HG03025 (cell line): Measurements from ENCODE around the gene CST2.
"Not testable (repeated sequence)": the region's sequence is repeated elsewhere in the genome, so short reads cannot be mapped to it uniquely, and the experiment has no call there.

Experiments
- ATAC-seq: cut with Tn5 transposase; IDR thresholded peaks from one replicate; pipeline ENCODE4 v1.9.1; 2021; ENCODE audit warnings: mild to moderate bottlenecking, moderate library complexity; ENCODE audit not compliant: unreplicated experiment, low FRiP score

CST2 gene

DNA sequence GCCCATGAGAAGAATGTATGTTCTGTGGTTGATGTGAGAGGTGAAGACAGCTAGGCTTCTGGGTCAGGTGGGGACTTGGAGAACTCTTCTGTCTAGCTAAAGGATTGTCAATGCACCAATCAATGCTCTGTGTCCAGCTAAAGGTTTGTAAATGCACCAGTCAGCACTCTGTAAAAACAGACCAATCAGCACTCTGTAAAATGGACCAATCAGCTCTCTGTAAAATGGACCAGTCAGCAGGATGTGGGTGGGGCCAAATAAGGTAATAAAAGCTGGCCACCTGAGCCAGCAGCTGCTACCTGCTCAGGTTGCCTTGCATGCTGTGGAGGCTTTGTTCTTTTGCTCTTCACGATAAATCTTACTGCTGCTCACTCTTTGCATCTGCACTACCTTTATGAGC is 15.0 kb downstream of the CST2 start:
- not testable (repeated sequence) for ATAC-seq

DNA sequence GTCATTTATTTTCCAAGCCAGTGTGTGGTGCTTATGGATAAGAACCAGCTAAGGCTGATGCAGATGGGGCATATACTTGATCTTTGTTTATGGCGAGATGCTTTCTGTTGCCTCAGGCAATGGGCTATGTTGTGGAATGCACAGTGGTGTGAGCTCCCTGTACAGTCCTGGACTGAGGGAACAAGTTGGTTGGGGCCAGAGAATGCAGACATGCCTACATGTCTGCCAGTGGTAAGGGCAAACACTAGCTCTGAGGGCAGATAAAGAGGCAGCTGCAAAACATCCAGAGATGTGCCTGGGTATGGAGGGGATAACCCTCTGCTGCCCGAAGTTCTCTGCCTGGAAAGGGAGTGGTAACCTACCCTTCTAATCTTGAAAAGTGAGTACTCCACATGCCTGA is 16.2 kb downstream of the CST2 start:
- not testable (repeated sequence) for ATAC-seq

DNA sequence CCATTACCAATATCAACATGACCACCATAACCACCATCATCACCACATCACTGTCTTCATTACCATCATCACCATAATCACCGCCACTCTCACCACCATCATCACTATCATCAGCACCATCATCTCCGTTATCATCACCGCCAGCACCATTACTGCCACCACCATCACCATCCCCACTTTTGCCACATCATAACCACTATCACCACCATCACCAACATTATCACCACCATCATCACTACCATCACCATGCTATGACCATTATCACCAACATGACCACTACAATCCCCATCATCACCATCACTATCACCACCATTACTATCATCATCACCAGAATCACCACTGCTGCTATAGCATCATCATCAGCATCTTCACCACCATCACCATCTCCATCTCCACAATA is 25.7 kb downstream of the CST2 start:
- no peak for ATAC-seq

DNA sequence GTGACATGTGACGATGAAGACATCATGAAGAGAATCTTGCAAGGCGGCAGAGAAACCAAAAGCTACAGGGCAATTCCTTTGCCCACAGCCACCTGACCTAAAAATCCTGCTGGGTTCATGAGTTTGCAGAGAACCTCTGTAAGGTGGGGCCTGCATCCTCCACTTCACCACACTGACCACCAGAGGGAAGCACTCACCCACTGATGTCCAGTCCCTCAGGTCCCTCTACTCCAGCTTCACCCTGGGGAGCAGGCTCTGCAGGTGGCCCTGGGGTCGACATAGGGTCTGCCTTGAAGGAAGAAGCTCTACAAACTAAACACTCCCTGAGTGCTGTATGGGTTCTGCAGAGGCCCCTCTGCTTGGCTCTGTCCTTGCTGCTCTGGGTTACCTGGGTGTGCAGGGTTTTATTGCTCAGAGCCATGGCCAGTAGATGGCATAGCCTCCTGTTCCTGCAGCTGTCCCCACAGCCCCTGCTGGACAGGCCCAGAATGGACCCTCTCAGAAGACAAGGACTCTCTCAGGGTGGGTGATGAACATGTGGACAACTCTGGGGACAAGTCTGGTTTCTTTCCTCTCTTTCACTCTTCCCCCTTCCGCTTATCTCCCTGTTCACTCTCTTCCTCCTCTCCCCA is 27.2 kb downstream of the CST2 start:
- not testable (repeated sequence) for ATAC-seq

- no peak for ATAC-seq
These were observed 31.0 kb downstream of the CST2 start for GRCh38 chr20:23795526-23795925.

DNA sequence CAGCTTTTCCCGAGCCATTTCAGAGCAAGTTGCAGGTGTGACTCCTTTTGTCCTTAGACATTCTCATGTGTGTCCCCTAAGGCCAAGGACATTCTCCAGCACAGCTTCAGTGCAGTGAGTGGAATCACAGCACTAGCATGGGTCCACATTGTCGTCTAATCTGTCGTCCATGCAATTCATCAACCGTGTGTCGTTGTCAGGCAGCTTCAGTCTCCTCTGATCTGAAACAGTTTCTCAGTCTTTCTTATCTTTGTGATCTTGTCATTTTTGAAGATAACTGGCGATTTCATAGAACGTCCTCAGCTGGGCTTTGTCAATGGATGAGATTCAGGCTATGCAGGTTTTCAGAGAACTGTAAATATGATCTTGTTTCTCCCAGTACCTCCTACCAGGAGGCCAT is 31.7 kb downstream of the CST2 start:
- ATAC-seq = no peak

DNA sequence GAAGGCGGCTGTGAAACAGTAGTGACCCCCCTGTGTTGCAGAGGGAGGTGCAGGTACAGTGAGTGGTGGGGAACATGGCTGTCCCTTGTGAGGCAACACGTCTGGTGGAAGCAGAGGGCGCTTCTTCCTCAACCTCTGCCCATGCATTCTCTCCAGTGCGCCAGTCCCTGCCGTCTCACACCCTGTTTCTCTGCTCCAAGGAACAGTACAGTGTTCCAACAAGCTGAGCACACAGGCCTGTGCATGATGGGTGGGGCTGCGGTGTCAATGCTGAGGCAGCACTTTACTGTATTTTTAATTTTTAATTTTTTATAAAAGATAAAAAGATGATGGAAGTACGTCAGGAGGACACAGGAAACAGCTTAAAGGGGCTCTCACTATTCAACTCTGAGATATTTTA is 32.5 kb downstream of the CST2 start:
- ATAC-seq = no peak

- no peak for ATAC-seq
These were observed 43.1 kb downstream of the CST2 start for GRCh38 chr20:23783447-23783846.

DNA sequence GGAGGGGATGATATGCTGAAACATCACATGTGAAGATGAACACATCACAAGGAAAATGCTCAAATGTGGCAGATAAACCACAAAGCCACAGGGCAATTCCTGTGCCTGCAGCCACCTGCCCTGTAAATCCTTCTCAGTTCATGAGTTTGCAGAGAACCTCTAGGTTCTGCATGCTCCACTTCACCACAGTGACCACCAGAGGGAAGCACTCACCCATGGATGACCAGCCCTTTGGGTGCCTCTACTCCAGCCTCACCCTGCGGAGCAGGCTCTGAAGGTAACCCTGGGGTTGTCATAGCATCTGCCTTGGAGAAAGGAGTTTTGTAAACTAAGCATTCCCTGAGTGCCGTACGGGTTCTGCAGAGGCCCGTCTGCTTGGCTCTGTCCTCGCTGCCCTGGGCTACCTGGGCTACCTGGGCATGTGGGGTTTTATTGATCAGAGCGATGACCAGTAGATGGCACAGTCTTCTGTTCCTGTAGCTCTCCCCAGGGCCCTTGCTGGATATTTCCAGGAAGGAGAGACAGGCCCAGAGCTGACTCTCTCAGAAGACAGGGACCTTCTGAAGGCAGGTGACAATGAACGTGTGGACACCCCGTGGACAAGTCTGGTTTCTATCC is 44.1 kb downstream of the CST2 start:
- ATAC-seq = no peak

DNA sequence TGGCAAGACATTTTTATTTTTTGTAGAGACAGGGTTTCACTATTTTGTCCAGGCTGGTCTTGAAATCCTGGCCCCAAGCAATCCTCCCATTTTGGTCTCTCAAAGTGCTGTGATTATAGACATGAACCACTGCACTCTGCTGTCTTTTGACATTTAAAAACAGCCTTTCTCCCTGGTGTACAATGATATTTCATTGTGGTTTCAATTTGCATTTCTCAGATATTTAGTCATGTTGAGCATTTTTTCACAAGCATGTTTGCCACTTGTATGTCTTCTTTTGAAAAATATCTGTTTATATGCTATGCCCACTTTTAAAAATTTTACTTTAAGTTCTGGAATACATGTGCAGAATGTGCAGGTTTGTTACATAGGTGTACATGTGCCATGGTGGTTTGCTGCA is 47.9 kb downstream of the CST2 start:
- ATAC-seq = not testable (repeated sequence)

GRCh38 chr20:23777380-23777779 is 49.1 kb downstream of the CST2 start:
- not testable (repeated sequence) for ATAC-seq

GRCh38 chr20:23776067-23776771 is 50.3 kb downstream of the CST2 start:
- no peak for ATAC-seq

DNA sequence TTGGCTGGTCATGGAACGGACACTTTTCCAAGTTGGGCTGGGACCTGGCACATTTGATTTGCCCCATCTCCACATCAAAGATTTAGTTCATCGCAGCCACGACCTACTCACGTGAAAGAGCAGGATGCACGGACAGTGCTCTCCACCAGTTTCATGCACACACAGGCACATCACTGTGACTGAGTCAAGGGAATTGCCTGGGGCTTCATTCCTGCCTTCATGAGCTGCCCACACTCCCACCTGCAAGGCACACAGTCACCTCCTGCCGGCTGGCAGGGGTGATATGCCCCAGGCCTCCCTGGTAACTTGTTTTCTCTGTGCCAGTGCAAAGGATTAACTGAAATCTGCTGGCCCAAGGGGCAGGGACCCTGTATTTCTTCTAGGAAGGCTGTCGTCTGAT is 52.4 kb downstream of the CST2 start:
- no peak for ATAC-seq
